Measurements from ENCODE around the gene TTC36.

Gene TTC36

GRCh38 chr11:118544010-118544646 is 16.9 kb downstream of the TTC36 start:
- DNase-seq (ENCODE audit: low spot score) (no peak), ATAC-seq (ENCODE audit: low read depth) (no peak)
- Histone ChIP-seq H3K4me1 (ENCODE audit: insufficient read depth, poor library complexity, severe bottlenecking) (no peaks in the 10 kb centered on the region), H3K36me3 (ENCODE audit: low read depth) (peaks cover 17% of the 10 kb centered on the region), H3K27ac (ENCODE audit: poor library complexity, severe bottlenecking) (no peak overlapping the region), H3K27me3 (ENCODE audit: insufficient read depth, poor library complexity, severe bottlenecking) (no peaks in the 10 kb centered on the region), H3K4me3 (ENCODE audit: severe bottlenecking) (no peak overlapping the region), H3K9me3 (ENCODE audit: severe bottlenecking) (no peaks in the 10 kb centered on the region)
- no peak for TF ChIP-seq CTCF (IDR thresholded peaks at IDR 0.05; ENCODE audit: poor library complexity, severe bottlenecking)

- DNase-seq (ENCODE audit: low spot score) (no peak), ATAC-seq (ENCODE audit: low read depth) (no peak)
- no peaks in the 10 kb centered on the region for H3K4me1 ChIP-seq (ENCODE audit: insufficient read depth, poor library complexity, severe bottlenecking)
- H3K36me3 ChIP-seq (ENCODE audit: low read depth) = peaks cover 17% of the 10 kb centered on the region
- TF ChIP-seq CTCF (IDR thresholded peaks at IDR 0.05; ENCODE audit: poor library complexity, severe bottlenecking) = no peak
- no peaks in the 10 kb centered on the region for H3K27me3 ChIP-seq (ENCODE audit: insufficient read depth, poor library complexity, severe bottlenecking)
- no peaks in the 10 kb centered on the region for H3K9me3 ChIP-seq (ENCODE audit: severe bottlenecking)
- H3K27ac ChIP-seq (ENCODE audit: poor library complexity, severe bottlenecking) = no peak overlapping the region
- no peak overlapping the region for H3K4me3 ChIP-seq (ENCODE audit: severe bottlenecking)
Measured at GRCh38 chr11:118544647-118545010, 17.4 kb downstream of the TTC36 start.

DNA sequence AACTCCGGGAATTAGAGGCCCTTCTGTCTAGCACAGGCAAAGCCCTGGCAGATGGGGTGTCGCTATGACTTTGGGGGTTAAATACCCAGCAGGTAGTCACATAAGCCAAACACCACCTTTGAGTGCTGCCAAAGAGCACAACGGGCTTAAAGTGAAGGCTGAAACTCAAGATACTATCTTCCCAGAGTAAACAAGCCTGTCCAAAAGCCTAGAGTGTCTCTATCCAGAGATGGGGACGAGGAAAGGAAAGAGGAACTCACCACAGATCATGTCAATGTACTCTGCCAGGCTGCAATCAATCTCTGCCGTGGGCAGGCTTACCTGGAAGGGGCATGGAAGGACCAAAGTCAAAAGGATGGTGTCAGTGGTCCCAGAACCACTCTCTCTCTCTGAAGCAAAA is 18.3 kb downstream of the TTC36 start:
- peaks cover 24% of the 10 kb centered on the region for H3K36me3 ChIP-seq (ENCODE audit: low read depth)
- H3K4me3 ChIP-seq (ENCODE audit: severe bottlenecking) = no peak overlapping the region
- no peak for ATAC-seq (ENCODE audit: low read depth)

GRCh38 chr11:118547132-118547531 is 19.9 kb downstream of the TTC36 start:
- Histone ChIP-seq H3K4me3 (ENCODE audit: severe bottlenecking) (no peak overlapping the region), H3K27me3 (ENCODE audit: insufficient read depth, poor library complexity, severe bottlenecking) (no peaks in the 10 kb centered on the region), H3K9me3 (ENCODE audit: severe bottlenecking) (no peaks in the 10 kb centered on the region), H3K27ac (ENCODE audit: poor library complexity, severe bottlenecking) (no peak overlapping the region), H3K36me3 (ENCODE audit: low read depth) (peaks cover 33% of the 10 kb centered on the region), H3K4me1 (ENCODE audit: insufficient read depth, poor library complexity, severe bottlenecking) (no peaks in the 10 kb centered on the region)
- no peak for TF ChIP-seq CTCF (IDR thresholded peaks at IDR 0.05; ENCODE audit: poor library complexity, severe bottlenecking)
- no peak for ATAC-seq (ENCODE audit: low read depth)
- no peak for DNase-seq (ENCODE audit: low spot score)

More for the DNA sequence above, 18.3 kb downstream of the TTC36 start:
- H3K27ac ChIP-seq (ENCODE audit: poor library complexity, severe bottlenecking) = no peak overlapping the region
- no peak for DNase-seq (ENCODE audit: low spot score)
- H3K9me3 ChIP-seq (ENCODE audit: severe bottlenecking) = no peaks in the 10 kb centered on the region
- no peaks in the 10 kb centered on the region for H3K27me3 ChIP-seq (ENCODE audit: insufficient read depth, poor library complexity, severe bottlenecking)
- no peak for TF ChIP-seq CTCF (IDR thresholded peaks at IDR 0.05; ENCODE audit: poor library complexity, severe bottlenecking)
- no peaks in the 10 kb centered on the region for H3K4me1 ChIP-seq (ENCODE audit: insufficient read depth, poor library complexity, severe bottlenecking)

- Histone ChIP-seq H3K4me1 (ENCODE audit: insufficient read depth, poor library complexity, severe bottlenecking) (no peaks in the 10 kb centered on the region), H3K27me3 (ENCODE audit: insufficient read depth, poor library complexity, severe bottlenecking) (no peaks in the 10 kb centered on the region), H3K36me3 (ENCODE audit: low read depth) (peaks cover 53% of the 10 kb centered on the region), H3K9me3 (ENCODE audit: severe bottlenecking) (no peaks in the 10 kb centered on the region), H3K27ac (ENCODE audit: poor library complexity, severe bottlenecking) (no peak overlapping the region), H3K4me3 (ENCODE audit: severe bottlenecking) (no peak overlapping the region)
- DNase-seq (ENCODE audit: low spot score) (no peak), ATAC-seq (ENCODE audit: low read depth) (no peak)
- no peak for TF ChIP-seq CTCF (IDR thresholded peaks at IDR 0.05; ENCODE audit: poor library complexity, severe bottlenecking)
Measured at GRCh38 chr11:118552341-118552740, 25.1 kb downstream of the TTC36 start.
